SKM-1 treated with dmso at 0.1 percent for 144 hours (cell line): ENCODE data around the gene AGO1.
"Not testable (repeated sequence)": the region's sequence is repeated elsewhere in the genome, so short reads cannot be mapped to it uniquely, and the experiment has no call there.

Experiments used
- DNase-seq: peaks from one replicate; lab custom pipeline; 2025; ENCODE audit not compliant: unreplicated experiment; lab: John Stamatoyannopoulos, UW

AGO1 gene

GRCh38 chr1:35968396-35968795, 85.4 kb downstream of the AGO1 start:
- DNase-seq = no peak

GRCh38 chr1:35971601-35972000, 88.6 kb downstream of the AGO1 start:
- no peak for DNase-seq

DNA sequence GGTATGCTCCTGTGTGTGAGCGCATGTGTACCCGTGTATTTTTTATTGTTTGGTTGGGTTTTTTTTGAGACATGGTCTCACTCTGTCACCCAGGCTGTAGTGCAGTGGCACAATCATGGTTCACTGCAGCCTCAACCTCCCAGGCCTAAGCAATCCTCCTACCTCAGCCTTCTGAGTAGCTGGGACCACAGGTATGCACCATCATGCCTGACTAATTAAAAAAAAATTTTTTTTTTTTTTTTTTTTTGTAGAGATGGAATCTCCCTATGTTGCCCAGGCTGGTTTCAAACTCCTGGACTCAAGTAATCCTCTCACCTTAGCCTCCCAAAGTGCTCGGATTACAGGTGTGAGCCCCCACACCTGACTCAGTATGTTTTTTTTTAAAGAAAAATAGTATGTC, 89.6 kb downstream of the AGO1 start:
- DNase-seq = not testable (repeated sequence)

- no peak for DNase-seq
These were observed 97.1 kb downstream of the AGO1 start for GRCh38 chr1:35980090-35980489.
